Forelimb muscle (tissue), 1 donor: ENCODE data around the gene DOCK8. TPM values are rescaled to one million over a fixed set of nuclear protein-coding genes. Genes with fewer than 3 reads are reported as not detected.
"Not testable (repeated sequence)": the region's sequence is repeated elsewhere in the genome, so short reads cannot be mapped to it uniquely, and the experiment has no call there.

Experiments
- DNase-seq: peaks from one replicate; pipeline ENCODE4 v3.0.0-alpha.2; 2013; ENCODE audit warnings: low read depth
- polyA plus RNA-seq: library from polyadenylated mRNA; unstranded; fragments of 120-200 nt; gene quantifications from one replicate; pipeline ENCODE4 v1.2.1, GENCODE V29; 2013; ENCODE audit not compliant: insufficient read length

The DOCK8 gene
- polyA plus RNA-seq, result 6.0 TPM

GRCh38 chr9:214648-215493, at the start of gene DOCK8:
Gene DOCK8, plus strand, starts transcription at chr9:214865. Its CDS starts 112 bp downstream, at chr9:214977.
- no peak for DNase-seq

- DNase-seq, result not testable (repeated sequence)
Observed at GRCh38 chr9:169757-170156, 44.9 kb upstream of the DOCK8 start.

- DNase-seq, result not testable (repeated sequence)
Observed at GRCh38 chr9:178140-178825, 36.4 kb upstream of the DOCK8 start.

- DNase-seq, result not testable (repeated sequence)
Observed at GRCh38 chr9:178970-179383, 35.7 kb upstream of the DOCK8 start, which contains the start of gene ZNG1A. Gene ZNG1A, minus strand, starts transcription at chr9:179056. Its CDS starts 87 bp downstream, at chr9:178969.

GRCh38 chr9:199601-200000, 15.1 kb upstream of the DOCK8 start:
- DNase-seq, result not testable (repeated sequence)

- no peak for DNase-seq
Observed at GRCh38 chr9:206481-206880, 8.2 kb upstream of the DOCK8 start.

GRCh38 chr9:209143-209758, 5.4 kb upstream of the DOCK8 start:
- no peak for DNase-seq

GRCh38 chr9:211036-211435, 3.6 kb upstream of the DOCK8 start:
- no peak for DNase-seq

GRCh38 chr9:211557-211956, 3.1 kb upstream of the DOCK8 start:
- DNase-seq, result no peak

GRCh38 chr9:212297-212696, 2.4 kb upstream of the DOCK8 start:
- DNase-seq, result no peak

- DNase-seq, result not testable (repeated sequence)
Observed at GRCh38 chr9:213901-214300, 764 bp upstream of the DOCK8 start.

GRCh38 chr9:214351-214647, 366 bp upstream of the DOCK8 start:
- no peak for DNase-seq

GRCh38 chr9:215631-216155, 1.0 kb downstream of the DOCK8 start:
- DNase-seq, result no peak

GRCh38 chr9:216866-217265, 2.2 kb downstream of the DOCK8 start:
- no peak for DNase-seq

GRCh38 chr9:217950-218349, 3.3 kb downstream of the DOCK8 start:
- no peak for DNase-seq

- not testable (repeated sequence) for DNase-seq
Observed at GRCh38 chr9:219036-219435, 4.4 kb downstream of the DOCK8 start.

- DNase-seq, result no peak
Observed at GRCh38 chr9:219670-220365, 5.2 kb downstream of the DOCK8 start.

- DNase-seq, result no peak
Observed at GRCh38 chr9:221989-222776, 7.5 kb downstream of the DOCK8 start.

- DNase-seq, result no peak
Observed at GRCh38 chr9:223152-223551, 8.5 kb downstream of the DOCK8 start.

- DNase-seq, result no peak
Observed at GRCh38 chr9:224026-224425, 9.4 kb downstream of the DOCK8 start.
